HEK293T (cell line): Measurements from ENCODE around the gene TIMM22.

ENCODE experiments used
- BHLHE40 ChIP-seq: fragments of 450-650 bp; IDR thresholded peaks from 2 replicates; pipeline ENCODE4 v1.6.1; 2016; ENCODE audit warnings: mild to moderate bottlenecking, moderate library complexity, borderline replicate concordance
- CTBP1 ChIP-seq: fragments of 450-650 bp; IDR thresholded peaks from 2 replicates; pipeline ENCODE4 v1.6.1; 2016; ENCODE audit warnings: borderline replicate concordance
- ELF4 ChIP-seq: fragments of 450-650 bp; IDR thresholded peaks from 2 replicates; pipeline ENCODE4 v1.6.1; 2017; ENCODE audit warnings: antibody characterized with exemption
- FOXA1 ChIP-seq: fragments of 450-650 bp; IDR thresholded peaks from 2 replicates; pipeline ENCODE4 v1.6.1; 2016; ENCODE audit warnings: mild to moderate bottlenecking
- FOXM1 ChIP-seq: fragments of 450-650 bp; IDR thresholded peaks from 2 replicates; pipeline ENCODE4 v1.6.1; 2017; ENCODE audit warnings: mild to moderate bottlenecking, borderline replicate concordance
- SP1 ChIP-seq: fragments of 450-650 bp; IDR thresholded peaks from 2 replicates; pipeline ENCODE4 v1.6.1; 2017
- SUZ12 ChIP-seq: fragments of 450-650 bp; IDR thresholded peaks from 2 replicates; pipeline ENCODE4 v1.6.1; 2016; ENCODE audit warnings: mild to moderate bottlenecking
- TARDBP ChIP-seq: fragments of 450-650 bp; IDR thresholded peaks from 2 replicates; pipeline ENCODE4 v1.6.1; 2016
- ZNF384 ChIP-seq: fragments of 450-650 bp; IDR thresholded peaks from 2 replicates; pipeline ENCODE4 v1.6.1; 2016

DNA sequence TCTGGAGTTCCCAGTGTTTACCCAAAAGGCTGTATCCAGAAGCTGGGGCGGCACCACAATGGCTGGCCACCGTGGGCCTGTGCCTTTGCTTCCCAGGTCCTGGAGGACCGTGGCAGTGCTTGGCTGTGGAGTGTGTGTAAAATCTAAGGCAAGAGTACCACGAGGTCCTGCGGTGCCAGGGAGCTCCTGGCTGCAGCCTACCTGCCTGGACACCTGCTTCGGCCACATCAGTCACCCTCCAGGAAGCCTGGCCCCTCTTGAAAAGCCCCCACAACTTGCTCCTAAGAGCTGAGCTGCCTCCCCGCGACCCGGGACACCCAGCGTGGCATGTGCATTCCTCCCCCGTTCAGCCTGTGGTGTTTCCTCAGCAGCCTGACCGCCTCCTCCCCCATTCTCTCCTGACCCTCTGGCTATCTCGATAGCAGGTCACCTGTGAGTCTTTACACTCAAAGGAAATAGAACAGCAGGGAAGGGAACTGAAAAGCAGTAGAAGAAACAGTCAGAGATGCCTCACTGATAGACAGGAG is 7.9 kb downstream of the TIMM22 start:
- no peak for TF ChIP-seq FOXA1
- no peak for TF ChIP-seq ZNF384
- no peak for TF ChIP-seq SUZ12
- no peak for TF ChIP-seq FOXM1
- no peak for TF ChIP-seq SP1
- no peak for TF ChIP-seq BHLHE40
- no peak for TF ChIP-seq TARDBP
- no peak for TF ChIP-seq CTBP1
- no peak for TF ChIP-seq ELF4
